ENCODE results near the gene SFRP5.
A peak's percentile ranks its signal among the peaks of the same experiment; 100 is the strongest.

SFRP5 gene

DNA sequence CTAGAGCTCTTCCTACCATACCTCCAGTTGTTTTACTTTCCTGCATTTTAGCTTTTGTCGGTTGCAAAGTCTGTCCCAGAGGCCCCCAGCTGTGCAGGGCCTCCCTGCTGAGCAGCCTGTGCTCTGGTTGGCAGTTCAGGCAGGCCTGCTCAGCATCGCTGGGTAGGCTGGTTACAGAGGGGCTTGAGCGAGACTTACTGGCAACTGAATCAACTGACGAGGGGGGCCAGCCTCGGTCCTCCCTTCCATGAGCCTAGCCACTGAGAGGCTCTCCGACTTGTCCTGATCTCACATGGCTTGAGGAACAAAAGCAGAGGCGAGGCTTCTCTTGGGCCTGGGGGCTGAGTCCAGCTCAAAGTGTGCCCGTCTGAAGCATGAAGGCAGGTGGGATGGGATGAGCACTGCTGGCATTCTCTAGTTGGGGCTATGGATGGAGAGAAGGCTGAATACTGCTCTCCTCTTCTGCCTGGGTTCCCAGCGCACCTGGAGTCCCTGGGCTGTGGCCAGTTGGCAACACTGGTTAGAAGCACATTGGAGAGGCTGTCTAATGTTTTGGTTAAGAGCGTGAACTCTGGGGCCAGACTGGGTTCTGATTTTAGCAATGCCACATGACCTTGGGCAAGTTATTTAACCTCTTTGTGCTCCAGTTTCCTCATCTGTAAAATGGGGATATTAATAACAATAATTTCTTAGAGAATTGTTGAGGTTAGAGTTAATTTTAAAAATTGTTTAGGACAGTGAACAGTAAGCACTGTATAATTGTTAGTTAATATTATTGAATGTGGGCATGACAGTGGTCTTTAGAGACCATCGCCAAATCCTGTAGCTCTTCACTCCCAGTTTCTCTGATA, 6.9 kb upstream of the SFRP5 start:
- no peaks in the 10 kb centered on the region for H3K36me3 Mint-ChIP-seq (ENCODE audit: low read depth)
- no peak overlapping the region for H3K4me3 Mint-ChIP-seq
- H3K27me3 Mint-ChIP-seq: no peaks in the 10 kb centered on the region
- H3K4me1 Mint-ChIP-seq: peaks cover 24% of the 10 kb centered on the region
- H3K27ac Mint-ChIP-seq: no peak overlapping the region
- H3K9me3 Mint-ChIP-seq: no peaks in the 10 kb centered on the region
- DNase-seq (no peak), ATAC-seq (no peak)

DNA sequence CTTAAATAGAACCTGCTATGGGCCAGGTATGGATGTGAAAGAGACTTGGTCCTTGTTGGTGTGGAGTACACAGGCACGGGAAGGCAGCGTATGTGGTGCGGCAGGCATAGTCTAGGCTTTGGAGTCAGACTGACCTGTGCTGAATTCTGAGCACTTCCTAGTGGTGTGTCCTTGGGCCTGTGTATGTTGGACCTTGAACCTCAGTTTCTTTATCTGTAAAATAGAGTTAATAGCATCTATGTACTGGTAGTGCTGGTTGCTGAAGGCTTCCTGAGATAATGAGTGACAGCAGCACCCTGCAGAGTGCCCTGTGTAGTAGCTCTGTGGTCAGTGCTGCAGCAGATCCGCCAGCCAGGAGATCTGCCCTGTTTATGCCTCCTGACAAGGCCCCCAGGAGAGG, 5.3 kb upstream of the SFRP5 start:
- H3K27me3 Mint-ChIP-seq: peaks cover 8% of the 10 kb centered on the region
- H3K27ac Mint-ChIP-seq: no peak overlapping the region
- peaks cover 20% of the 10 kb centered on the region for H3K4me1 Mint-ChIP-seq
- H3K4me3 Mint-ChIP-seq: no peak overlapping the region
- ATAC-seq (no peak), DNase-seq (no peak)
- H3K9me3 Mint-ChIP-seq: no peaks in the 10 kb centered on the region
- no peaks in the 10 kb centered on the region for H3K36me3 Mint-ChIP-seq (ENCODE audit: low read depth)

DNA sequence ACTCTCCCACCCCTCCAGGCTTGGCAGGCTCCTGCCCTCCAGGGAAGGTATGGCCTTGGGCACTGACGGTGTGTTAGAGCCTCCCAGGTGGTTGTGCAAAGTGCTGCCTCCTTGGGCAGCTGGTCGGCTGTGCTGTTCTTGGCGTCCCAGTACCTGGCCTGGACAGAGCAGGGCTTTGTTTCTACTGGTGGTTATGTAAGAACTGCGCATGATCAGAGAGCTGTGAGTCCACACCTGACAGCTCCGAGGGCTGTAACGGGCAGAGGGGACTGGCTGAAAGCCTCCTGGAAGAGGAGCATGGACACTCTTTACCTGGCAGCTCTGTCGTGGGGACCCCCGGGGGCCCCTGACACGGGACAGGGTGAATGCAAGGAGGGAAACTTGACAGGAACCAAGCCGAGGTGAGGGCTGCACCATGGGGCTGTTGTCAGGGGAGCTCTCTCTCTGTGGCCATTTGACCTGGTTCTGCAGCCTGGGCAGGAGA, 3.1 kb upstream of the SFRP5 start:
- ATAC-seq: no peak
- Mint-ChIP-seq H3K9me3 (no peaks in the 10 kb centered on the region), H3K4me1 (peaks cover 14% of the 10 kb centered on the region), H3K4me3 (no peak overlapping the region), H3K27me3 (peaks cover 25% of the 10 kb centered on the region), H3K36me3 (ENCODE audit: low read depth) (no peaks in the 10 kb centered on the region), H3K27ac (no peak overlapping the region)
- no peak for DNase-seq

DNA sequence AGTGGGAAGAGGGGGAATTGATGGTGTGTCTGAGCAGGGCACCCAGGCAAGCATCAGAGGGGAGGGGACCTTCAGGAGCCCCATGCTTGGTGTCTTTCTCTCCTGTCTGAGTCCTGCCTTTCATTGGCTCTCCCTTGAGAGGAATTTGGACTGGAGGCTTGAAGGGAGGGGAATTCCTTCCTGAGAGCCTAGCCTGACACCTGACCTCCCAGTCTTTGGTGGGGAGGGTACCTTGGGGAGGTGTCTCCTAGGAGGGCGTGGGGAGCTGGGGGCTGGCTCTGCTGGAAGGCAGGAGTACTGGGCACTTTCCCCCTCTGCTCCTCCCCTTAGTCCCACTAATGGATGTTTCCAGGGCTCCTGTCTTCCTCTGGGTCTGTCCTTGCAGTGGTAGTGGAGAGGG, 1.3 kb upstream of the SFRP5 start:
- no peaks in the 10 kb centered on the region for H3K9me3 Mint-ChIP-seq
- H3K27ac Mint-ChIP-seq: no peak overlapping the region
- H3K4me1 Mint-ChIP-seq: peaks cover 14% of the 10 kb centered on the region
- no peak overlapping the region for H3K4me3 Mint-ChIP-seq
- DNase-seq: no peak
- peaks cover 27% of the 10 kb centered on the region for H3K27me3 Mint-ChIP-seq
- ATAC-seq: no peak
- no peaks in the 10 kb centered on the region for H3K36me3 Mint-ChIP-seq (ENCODE audit: low read depth)

DNA sequence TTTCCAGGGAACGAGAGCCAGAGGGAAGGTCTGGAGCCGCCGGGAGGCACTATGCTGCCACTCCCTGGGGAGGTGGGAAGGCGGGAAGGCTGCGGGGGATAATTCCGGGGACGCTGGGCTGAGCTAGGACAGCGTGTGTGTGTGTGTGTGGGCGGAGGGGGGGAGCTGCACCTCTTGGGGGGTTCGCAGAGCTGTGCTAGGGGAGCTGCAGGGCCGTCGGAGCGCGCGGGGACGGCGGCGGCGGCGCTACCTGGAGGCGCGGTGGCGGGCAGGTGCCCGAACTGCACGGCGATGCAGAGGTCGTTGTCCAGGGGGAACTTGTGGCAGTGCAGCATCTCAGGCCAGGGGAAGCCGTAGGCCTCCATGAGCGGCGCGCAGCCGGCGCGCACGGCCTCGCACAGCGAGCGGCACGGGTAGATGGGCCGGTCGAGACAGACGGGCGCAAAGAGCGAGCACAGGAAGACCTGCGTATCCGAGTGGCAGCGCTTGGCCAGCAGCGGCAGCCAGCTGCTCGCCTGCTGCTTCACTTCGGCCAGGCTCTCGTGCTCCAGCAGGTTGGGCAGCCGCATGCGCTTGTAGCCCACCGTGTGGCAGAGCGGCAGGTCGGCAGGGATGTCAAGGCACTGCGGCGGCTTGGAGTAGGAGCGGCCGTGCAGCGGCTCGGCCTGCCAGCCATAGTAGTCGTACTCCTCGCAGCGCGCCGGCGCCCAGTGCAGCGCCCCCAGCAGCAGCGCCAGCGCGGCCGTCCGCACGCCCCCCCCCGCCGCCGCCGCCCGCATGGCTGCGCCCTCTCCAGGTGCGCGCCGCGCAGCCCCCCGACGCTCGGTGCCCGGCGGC, 526 bp downstream of the SFRP5 start:
- H3K27me3 Mint-ChIP-seq: peaks cover 27% of the 10 kb centered on the region
- H3K27ac Mint-ChIP-seq: no peak overlapping the region
- H3K9me3 Mint-ChIP-seq: no peaks in the 10 kb centered on the region
- H3K4me3 Mint-ChIP-seq: peak overlapping the region; percentile 67
- no peak for DNase-seq
- ATAC-seq: peak; percentile 34
- peaks cover 14% of the 10 kb centered on the region for H3K4me1 Mint-ChIP-seq
- no peaks in the 10 kb centered on the region for H3K36me3 Mint-ChIP-seq (ENCODE audit: low read depth)

DNA sequence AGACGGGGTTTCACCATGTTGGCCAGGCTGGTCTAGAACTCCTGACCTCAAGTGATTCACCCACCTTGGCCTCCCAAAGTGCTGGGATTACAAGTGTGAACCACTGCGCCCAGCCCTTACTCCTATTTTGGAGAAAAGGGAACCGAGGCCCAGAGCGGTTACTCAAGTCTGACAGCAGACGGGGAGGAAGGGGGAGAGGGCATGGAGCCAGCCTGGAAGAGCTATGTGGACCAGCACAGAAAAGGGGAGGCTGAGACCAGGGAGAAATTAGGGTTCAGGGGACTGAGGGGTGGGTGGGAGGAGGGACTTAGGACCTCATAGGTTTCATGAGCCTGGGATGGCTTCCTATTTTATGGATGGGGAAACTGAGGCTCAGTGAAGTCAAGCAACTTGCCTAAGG, 1.5 kb downstream of the SFRP5 start:
- Mint-ChIP-seq H3K4me3 (peak overlapping the region; percentile 67), H3K36me3 (ENCODE audit: low read depth) (no peaks in the 10 kb centered on the region), H3K27ac (no peak overlapping the region), H3K27me3 (peaks cover 27% of the 10 kb centered on the region), H3K9me3 (no peaks in the 10 kb centered on the region), H3K4me1 (peaks cover 14% of the 10 kb centered on the region)
- DNase-seq: no peak
- ATAC-seq: no peak

DNA sequence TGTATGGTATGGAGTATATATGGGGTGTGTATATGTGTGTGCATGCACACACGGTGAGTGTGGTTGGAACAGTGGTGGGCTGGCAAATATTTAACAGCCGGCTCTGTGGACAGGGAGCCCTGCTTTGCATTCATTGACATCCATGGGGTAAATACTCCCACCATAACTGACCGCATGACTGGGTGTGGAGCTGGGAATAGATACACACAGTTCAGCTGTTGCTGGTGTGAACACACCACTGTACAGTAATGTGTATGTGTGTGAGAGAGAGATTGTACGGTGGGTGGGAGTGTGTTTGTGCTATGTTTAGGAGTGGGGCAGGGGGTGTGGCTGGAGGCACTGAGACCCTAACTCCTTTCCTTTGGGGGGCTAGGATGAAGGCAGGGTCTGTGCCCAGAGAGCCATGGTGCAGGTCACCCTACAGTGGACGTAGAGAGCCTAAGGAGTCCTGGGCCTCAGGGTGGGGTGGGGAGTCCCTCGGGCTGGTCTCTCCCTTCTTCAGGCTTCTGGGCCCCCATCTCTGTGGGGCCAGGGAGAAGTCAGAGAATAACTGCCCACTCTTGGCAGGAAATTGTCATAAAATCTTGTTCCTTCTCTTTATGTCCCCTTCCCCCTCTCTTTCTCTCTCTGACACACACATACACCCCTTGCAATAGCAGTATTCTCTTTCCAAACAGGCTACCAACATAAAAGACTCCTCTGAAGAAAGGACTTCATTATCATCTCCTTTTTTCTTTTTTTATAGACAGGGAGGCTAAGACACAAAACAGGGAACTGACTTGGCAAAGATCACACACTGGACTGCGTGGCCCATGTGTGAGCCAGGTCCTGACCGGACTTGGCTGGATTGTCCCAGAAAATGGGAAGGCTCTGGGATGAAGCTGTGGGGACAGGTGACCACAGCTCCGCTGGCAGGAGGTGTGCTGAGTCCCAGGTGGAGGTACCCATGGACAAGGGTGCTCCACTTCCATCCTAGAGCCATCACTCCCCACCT, 3.2 kb downstream of the SFRP5 start:
- ATAC-seq: no peak
- Mint-ChIP-seq H3K27me3 (peaks cover 27% of the 10 kb centered on the region), H3K27ac (no peak overlapping the region), H3K9me3 (no peaks in the 10 kb centered on the region), H3K4me1 (peaks cover 16% of the 10 kb centered on the region), H3K4me3 (no peak overlapping the region), H3K36me3 (ENCODE audit: low read depth) (no peaks in the 10 kb centered on the region)
- DNase-seq: no peak

DNA sequence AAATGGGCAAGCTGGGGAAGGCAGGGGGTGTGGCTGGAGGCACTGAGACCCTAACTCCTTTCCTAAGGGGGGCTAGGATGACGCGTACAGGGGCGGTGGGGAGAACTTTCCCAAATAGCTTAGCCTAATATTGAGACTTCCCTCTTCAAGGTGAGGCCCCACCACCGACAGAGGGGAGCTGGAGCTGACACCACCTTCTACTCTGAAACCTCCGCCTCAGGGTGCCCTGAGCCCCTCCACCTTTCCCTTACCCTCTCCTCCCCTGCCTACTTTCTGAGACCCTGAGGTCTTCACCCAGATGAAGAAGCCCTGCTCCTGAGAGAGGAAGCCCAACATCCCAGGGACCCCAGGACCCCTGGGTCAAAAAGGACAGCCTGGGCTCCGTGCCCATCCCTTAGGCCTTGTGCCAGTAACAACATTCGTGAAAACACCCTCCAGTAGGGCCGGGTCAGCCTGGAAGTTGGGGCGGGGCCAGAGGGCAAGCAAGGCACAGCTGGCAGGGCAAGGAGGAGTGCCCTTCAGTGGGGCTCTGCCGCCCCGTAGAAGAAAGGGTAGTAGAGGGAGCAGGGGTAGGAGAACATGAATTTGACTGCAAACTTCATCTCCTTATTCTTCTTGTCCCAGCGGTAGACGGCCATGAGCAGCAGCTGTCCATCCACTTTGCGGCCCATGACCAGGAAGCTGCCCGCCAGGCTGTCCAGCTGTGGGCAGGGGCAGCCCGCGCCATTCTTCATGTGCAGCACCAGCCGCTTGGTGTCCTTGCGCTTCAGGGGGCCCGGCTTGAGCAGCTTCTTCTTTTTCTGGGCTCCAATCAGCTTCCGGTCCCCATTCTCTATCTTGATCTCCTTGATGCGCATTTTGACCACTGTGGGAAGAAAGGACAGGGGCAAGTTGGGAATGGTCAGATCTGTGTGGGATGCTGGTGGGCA, 4.5 kb downstream of the SFRP5 start:
- H3K27me3 Mint-ChIP-seq: peaks cover 21% of the 10 kb centered on the region
- DNase-seq: no peak
- H3K4me3 Mint-ChIP-seq: no peak overlapping the region
- H3K9me3 Mint-ChIP-seq: no peaks in the 10 kb centered on the region
- H3K36me3 Mint-ChIP-seq (ENCODE audit: low read depth): no peaks in the 10 kb centered on the region
- no peak for ATAC-seq
- H3K27ac Mint-ChIP-seq: no peak overlapping the region
- peaks cover 15% of the 10 kb centered on the region for H3K4me1 Mint-ChIP-seq

DNA sequence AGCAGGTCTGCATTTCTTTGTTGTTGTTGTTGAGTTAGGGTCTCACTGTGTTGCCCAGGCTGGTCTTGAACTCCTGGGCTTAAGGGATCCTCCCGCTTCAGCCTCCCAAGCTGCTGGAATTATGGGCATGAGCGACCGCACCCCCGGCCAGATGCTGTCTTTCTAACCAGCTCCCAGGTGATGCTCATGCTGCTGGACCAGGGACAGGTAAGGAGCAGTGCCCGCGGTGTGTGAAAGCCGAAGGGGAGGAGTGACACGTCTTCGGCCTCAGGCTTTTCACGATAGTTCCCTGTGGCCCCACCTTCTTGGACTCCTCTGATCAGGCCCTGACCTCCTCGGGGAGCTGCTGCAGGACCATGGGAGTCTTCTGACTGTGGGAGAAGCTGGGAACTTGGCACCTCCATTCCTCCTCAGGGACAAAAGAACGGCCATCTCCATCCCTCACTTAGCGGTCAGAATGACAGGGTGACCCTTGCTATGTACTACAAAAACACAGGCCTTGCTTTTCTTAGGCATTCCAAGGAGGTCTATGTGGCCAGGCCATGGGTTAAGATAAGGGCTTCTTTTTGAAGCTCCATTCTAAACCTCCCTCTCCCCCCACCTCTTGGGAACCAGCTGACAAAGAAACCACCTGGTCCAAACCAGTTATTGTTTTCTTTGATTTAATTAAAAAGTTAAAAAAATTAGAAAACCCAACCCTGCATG, 5.5 kb downstream of the SFRP5 start:
- Mint-ChIP-seq H3K36me3 (ENCODE audit: low read depth) (peaks cover 6% of the 10 kb centered on the region), H3K9me3 (no peaks in the 10 kb centered on the region), H3K27ac (no peak overlapping the region), H3K27me3 (peaks cover 16% of the 10 kb centered on the region), H3K4me1 (peaks cover 11% of the 10 kb centered on the region), H3K4me3 (no peak overlapping the region)
- no peak for DNase-seq
- ATAC-seq: no peak

DNA sequence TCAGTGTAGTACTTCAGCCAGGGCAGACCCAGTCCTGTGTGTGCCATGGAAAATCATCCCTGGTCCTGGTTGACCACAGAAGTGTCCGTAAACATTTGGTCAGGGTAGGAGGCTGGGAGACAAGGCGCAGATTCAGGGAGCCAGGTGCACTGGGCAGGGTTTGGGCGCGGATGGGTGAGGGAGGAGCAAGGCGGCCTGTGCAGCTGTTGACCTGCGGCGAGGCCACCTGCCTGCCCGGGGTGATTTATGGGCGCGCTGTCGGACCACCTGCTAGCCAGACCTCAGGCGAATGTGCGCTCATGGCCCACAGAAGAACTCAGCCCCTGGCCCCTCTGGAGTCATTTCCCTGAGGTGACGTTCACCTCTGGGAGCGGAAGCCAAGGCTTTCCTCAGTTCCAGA, 6.6 kb downstream of the SFRP5 start:
- Mint-ChIP-seq H3K27me3 (peaks cover 6% of the 10 kb centered on the region), H3K9me3 (no peaks in the 10 kb centered on the region), H3K36me3 (ENCODE audit: low read depth) (peaks cover 6% of the 10 kb centered on the region), H3K27ac (no peak overlapping the region), H3K4me3 (no peak overlapping the region), H3K4me1 (peaks cover 3% of the 10 kb centered on the region)
- ATAC-seq (no peak), DNase-seq (no peak)

DNA sequence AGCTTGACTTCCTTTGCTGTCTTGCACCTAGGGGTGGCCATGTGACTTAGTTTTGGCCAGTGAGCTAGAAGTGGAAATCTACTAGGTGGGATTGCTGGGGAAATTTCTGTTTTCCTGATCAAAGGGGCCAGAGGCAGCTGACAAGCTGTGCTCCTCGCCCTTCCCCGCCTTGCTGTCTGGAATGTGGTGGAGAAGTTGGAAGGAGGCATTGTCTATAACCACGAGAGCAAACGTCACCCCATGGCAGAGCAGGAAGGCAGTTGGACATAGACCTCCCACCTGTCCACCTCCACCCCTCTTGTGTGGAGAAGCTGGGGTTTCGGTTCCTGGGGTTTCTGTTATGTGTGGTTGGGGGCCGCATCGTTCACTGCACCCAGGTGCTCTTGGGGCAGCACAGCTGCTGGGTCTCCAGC, 7.3 kb downstream of the SFRP5 start:
- ATAC-seq (no peak), DNase-seq (no peak)
- Mint-ChIP-seq H3K9me3 (no peaks in the 10 kb centered on the region), H3K4me3 (no peak overlapping the region), H3K27ac (no peak overlapping the region), H3K27me3 (peaks cover 2% of the 10 kb centered on the region), H3K36me3 (ENCODE audit: low read depth) (peaks cover 6% of the 10 kb centered on the region), H3K4me1 (peaks cover 2% of the 10 kb centered on the region)

DNA sequence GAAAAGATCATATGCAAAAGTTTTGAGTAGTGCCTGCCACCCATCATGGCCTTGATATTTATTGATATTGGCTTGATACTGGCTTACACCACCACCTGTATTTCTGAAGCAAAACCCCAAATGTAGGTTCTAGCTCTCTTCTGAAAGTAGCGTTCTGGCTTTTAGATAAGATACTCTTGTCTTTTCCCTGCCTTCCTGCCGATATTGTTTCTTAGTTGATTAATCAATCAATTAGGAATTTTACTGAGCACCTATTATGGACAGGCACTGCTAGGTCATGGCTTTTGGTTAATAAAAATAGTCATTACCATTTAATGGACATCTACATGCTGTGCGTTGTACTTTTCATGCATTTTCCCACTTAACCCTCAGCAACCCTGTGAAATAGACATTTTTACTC, 7.9 kb downstream of the SFRP5 start:
- no peak for DNase-seq
- peaks cover 6% of the 10 kb centered on the region for H3K36me3 Mint-ChIP-seq (ENCODE audit: low read depth)
- H3K27me3 Mint-ChIP-seq: no peaks in the 10 kb centered on the region
- H3K27ac Mint-ChIP-seq: no peak overlapping the region
- H3K9me3 Mint-ChIP-seq: no peaks in the 10 kb centered on the region
- H3K4me3 Mint-ChIP-seq: no peak overlapping the region
- no peak for ATAC-seq
- peaks cover 2% of the 10 kb centered on the region for H3K4me1 Mint-ChIP-seq

DNA sequence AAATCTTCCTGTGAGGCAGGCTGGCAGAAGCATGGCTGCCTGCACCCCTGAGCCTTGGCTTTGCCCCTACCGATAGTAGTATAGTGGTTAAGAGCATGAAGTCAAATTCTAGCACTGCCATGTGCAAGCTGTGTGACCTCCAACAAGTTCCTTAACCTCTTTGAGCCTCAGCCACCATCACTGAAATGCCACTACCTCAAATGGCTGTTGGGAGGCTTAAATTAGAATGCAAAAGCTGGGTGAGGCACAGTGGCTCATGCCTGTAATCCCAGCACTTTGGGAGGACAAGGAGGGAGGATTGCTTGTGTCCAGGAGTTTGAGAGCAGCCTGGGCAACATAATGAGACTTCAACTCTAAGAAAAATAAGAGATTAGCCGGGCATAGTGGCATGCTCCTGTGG, 8.4 kb downstream of the SFRP5 start:
- Mint-ChIP-seq H3K4me1 (peaks cover 2% of the 10 kb centered on the region), H3K27me3 (no peaks in the 10 kb centered on the region), H3K36me3 (ENCODE audit: low read depth) (peaks cover 6% of the 10 kb centered on the region), H3K4me3 (no peak overlapping the region), H3K27ac (no peak overlapping the region), H3K9me3 (no peaks in the 10 kb centered on the region)
- DNase-seq (no peak), ATAC-seq (no peak)

Data from activated naive CD8-positive, alpha-beta T cell treated with anti-CD3 and anti-CD28 coated beads, Interleukin-2, amount 50 U/mL, for 24 hours (primary cell).